DMS 273 treated with DMSO at 0.1 percent for 48 hours (cell line): Measurements from ENCODE around the gene ACTR5.
"Not testable (repeated sequence)": the region's sequence is repeated elsewhere in the genome, so short reads cannot be mapped to it uniquely, and the experiment has no call there.

Source experiments
- DNase-seq: peaks from one replicate; lab custom pipeline; 2025; lab: John Stamatoyannopoulos, UW

The ACTR5 gene

GRCh38 chr20:38805502-38805957 lies 57.3 kb downstream of the ACTR5 start, which contains the start of gene PPP1R16B:
Gene PPP1R16B, plus strand, starts transcription at chr20:38805697. Its CDS starts 30,229 bp downstream, at chr20:38835926.
- DNase-seq, result no peak

- no peak for DNase-seq
Observed at GRCh38 chr20:38805958-38806854, 57.9 kb downstream of the ACTR5 start.

GRCh38 chr20:38806855-38807655 lies 58.8 kb downstream of the ACTR5 start:
- no peak for DNase-seq

- DNase-seq, result no peak
Observed at GRCh38 chr20:38809942-38810341, 61.7 kb downstream of the ACTR5 start.

GRCh38 chr20:38810926-38811630 lies 62.8 kb downstream of the ACTR5 start:
- no peak for DNase-seq

- DNase-seq, result no peak
Observed at GRCh38 chr20:38811769-38812168, 63.5 kb downstream of the ACTR5 start.

GRCh38 chr20:38812182-38812581 lies 63.9 kb downstream of the ACTR5 start:
- no peak for DNase-seq

- DNase-seq, result peak; percentile 6
Observed at GRCh38 chr20:38812709-38813573, 64.7 kb downstream of the ACTR5 start.

GRCh38 chr20:38813574-38813962 lies 65.3 kb downstream of the ACTR5 start:
- DNase-seq, result not testable (repeated sequence)

- DNase-seq, result no peak
Observed at GRCh38 chr20:38815446-38815845, 67.2 kb downstream of the ACTR5 start.

GRCh38 chr20:38818113-38819065 lies 70.1 kb downstream of the ACTR5 start:
- DNase-seq, result no peak
